OCI-LY7 (cell line): Measurements from ENCODE around the gene CYB561D1. TPM values are rescaled to one million over a fixed set of nuclear protein-coding genes. Genes with fewer than 3 reads are reported as not detected.

ENCODE experiments used
- BruUV-seq: library from RNA; stranded (reverse); fragments of 400-500 nt; replicated peaks from 2 replicates; lab custom pipeline; 2021; lab: Mats Ljungman, UMichigan
- CTCF ChIA-PET: fragments of 300-600 bp; sonication (Branson Sonifier 250); formaldehyde crosslinking; loops from one replicate; lab custom pipeline; 2022; ENCODE audit warnings: antibody characterized with exemption; ENCODE audit not compliant: unreplicated experiment; lab: Charles Lee
- POLR2A ChIA-PET: fragments of 300-600 bp; sonication (Branson Sonifier 250); formaldehyde crosslinking; loops from one replicate; lab custom pipeline; 2022; ENCODE audit warnings: antibody characterized with exemption; lab: Charles Lee
- DNase-seq: peaks from one replicate; pipeline ENCODE4 v3.0.0-alpha.2; 2015; ENCODE audit warnings: low spot score
- H2AFZ ChIP-seq: fragments of 200-600 bp; sonication (generic), shearing (Covaris generic); 2 replicates; pipeline ENCODE4 v1.6.1; 2014; ENCODE audit warnings: mild to moderate bottlenecking, antibody characterized with exemption, low read length, moderate library complexity
- H3K27ac ChIP-seq: fragments of 200-600 bp; sonication (generic); 2 replicates; pipeline ENCODE4 v1.5.1; 2014; ENCODE audit warnings: mixed run types, low read depth, mild to moderate bottlenecking, moderate library complexity, low read length, inconsistent platforms; ENCODE audit not compliant: poor library complexity, severe bottlenecking
- H3K36me3 ChIP-seq: fragments of 200-600 bp; sonication (generic); 2 replicates; pipeline ENCODE4 v1.6.1; 2014; ENCODE audit warnings: mild to moderate bottlenecking, antibody characterized with exemption, low read length, moderate library complexity, mixed read lengths; ENCODE audit not compliant: insufficient read depth
- H3K4me1 ChIP-seq: fragments of 200-600 bp; sonication (generic); 2 replicates; pipeline ENCODE4 v1.5.1; 2014; ENCODE audit warnings: mild to moderate bottlenecking, low read length; ENCODE audit not compliant: insufficient read depth, poor library complexity, severe bottlenecking
- H3K4me2 ChIP-seq: fragments of 200-600 bp; sonication (generic); 2 replicates; pipeline ENCODE4 v1.6.1; 2014; ENCODE audit warnings: mild to moderate bottlenecking, low read length
- H3K4me3 ChIP-seq: fragments of 200-600 bp; sonication (generic); 2 replicates; pipeline ENCODE4 v1.5.1; 2014; ENCODE audit warnings: mild to moderate bottlenecking, low read depth, low read length; ENCODE audit not compliant: poor library complexity, severe bottlenecking
- H3K79me2 ChIP-seq: fragments of 200-600 bp; sonication (generic); 2 replicates; pipeline ENCODE4 v1.6.1; 2016; ENCODE audit warnings: low read depth, mild to moderate bottlenecking, low read length, moderate library complexity, mixed read lengths; ENCODE audit not compliant: insufficient read depth
- H3K9me2 ChIP-seq: fragments of 200-600 bp; sonication (generic); 2 replicates; pipeline ENCODE4 v1.6.1; 2016; ENCODE audit warnings: mild to moderate bottlenecking, low read length, mixed read lengths; ENCODE audit not compliant: insufficient read depth
- H3K9me3 ChIP-seq: fragments of 200-600 bp; sonication (generic); 2 replicates; pipeline ENCODE4 v1.6.1; 2014; ENCODE audit warnings: mild to moderate bottlenecking, mixed run types, low read length, mixed read lengths
- H4K20me1 ChIP-seq: fragments of 200-600 bp; sonication (generic); 2 replicates; pipeline ENCODE4 v1.6.1; 2014; ENCODE audit warnings: mild to moderate bottlenecking, antibody characterized with exemption, low read length, moderate library complexity, mixed read lengths; ENCODE audit not compliant: insufficient read depth
- EZH2phosphoT487 ChIP-seq: fragments of 200-600 bp; sonication (generic); IDR thresholded peaks from 2 replicates; pipeline ENCODE4 v1.6.1; 2018; ENCODE audit warnings: low read depth, borderline replicate concordance, mild to moderate bottlenecking, mixed run types, antibody characterized with exemption, low read length, moderate library complexity, mixed read lengths
- intact Hi-C: fragments of 100-400 bp; cut with micrococcal nuclease; formaldehyde crosslinking; loops from one replicate; pipeline ENCODE4 v1.10.0; 2022; ENCODE audit not compliant: unreplicated experiment
- total RNA-seq, 2 experiments: library from RNA; depleted of rRNA in 1 of 2; stranded (reverse); fragments of >200 nt in 1 of 2; shearing (Covaris generic) in 1 of 2; gene quantifications; 2 replicates each; pipeline ENCODE4 v1.2.3, GENCODE V29; 2014 to 2022
- TF ChIP-seq, protein P1 (sequence below): fragments of 200-600 bp; sonication (generic); conservative IDR thresholded peaks from 2 replicates; pipeline ENCODE4 v1.5.1; 2014; ENCODE audit warnings: mild to moderate bottlenecking, antibody characterized with exemption, low read length, moderate library complexity, mixed read lengths

CYB561D1 gene
- total RNA-seq, 2 experiments from 2014 or later: 6.2 to 10.5 TPM

DNA sequence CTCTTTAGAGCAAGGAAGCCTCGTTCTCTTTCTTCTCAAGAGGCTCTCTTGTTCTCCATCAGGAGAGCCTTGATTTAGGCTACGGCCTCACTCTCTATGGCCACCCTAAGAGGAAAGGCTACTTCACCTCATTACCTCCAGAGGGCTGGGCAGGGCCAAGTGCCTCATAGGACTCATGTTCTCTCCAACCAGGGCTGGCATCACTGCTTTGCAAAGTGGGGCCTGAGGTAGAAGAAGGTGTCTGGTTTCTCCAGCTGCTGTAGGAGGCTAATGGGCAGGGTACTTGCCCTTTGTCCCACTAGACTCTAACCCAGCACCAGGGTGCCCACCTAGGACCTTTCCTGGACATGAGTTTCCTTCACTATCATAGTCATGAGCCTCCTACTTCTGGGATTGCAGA, 12.2 kb upstream of the CYB561D1 start:
- Histone ChIP-seq H3K4me2 (no peak overlapping the region), H3K4me3 (no peak overlapping the region), H3K9me3 (no peaks in the 10 kb centered on the region), H2AFZ (no peak overlapping the region), H3K27ac (no peak overlapping the region), H3K36me3 (no peaks in the 10 kb centered on the region), H3K79me2 (no peaks in the 10 kb centered on the region; the same call in 1 of the 2 replicates), H4K20me1 (no peaks in the 10 kb centered on the region), H3K9me2 (no peaks in the 10 kb centered on the region), H3K4me1 (peaks cover 18% of the 10 kb centered on the region)
- POLR2A ChIA-PET: interaction anchor here (0.6 kb wide), 1 partner anchor 482 kb away, joined by 4 read pairs; no protein-coding TSS in a partner anchor
- no peak for TF ChIP-seq EZH2phosphoT487
- TF ChIP-seq, protein P1, sequence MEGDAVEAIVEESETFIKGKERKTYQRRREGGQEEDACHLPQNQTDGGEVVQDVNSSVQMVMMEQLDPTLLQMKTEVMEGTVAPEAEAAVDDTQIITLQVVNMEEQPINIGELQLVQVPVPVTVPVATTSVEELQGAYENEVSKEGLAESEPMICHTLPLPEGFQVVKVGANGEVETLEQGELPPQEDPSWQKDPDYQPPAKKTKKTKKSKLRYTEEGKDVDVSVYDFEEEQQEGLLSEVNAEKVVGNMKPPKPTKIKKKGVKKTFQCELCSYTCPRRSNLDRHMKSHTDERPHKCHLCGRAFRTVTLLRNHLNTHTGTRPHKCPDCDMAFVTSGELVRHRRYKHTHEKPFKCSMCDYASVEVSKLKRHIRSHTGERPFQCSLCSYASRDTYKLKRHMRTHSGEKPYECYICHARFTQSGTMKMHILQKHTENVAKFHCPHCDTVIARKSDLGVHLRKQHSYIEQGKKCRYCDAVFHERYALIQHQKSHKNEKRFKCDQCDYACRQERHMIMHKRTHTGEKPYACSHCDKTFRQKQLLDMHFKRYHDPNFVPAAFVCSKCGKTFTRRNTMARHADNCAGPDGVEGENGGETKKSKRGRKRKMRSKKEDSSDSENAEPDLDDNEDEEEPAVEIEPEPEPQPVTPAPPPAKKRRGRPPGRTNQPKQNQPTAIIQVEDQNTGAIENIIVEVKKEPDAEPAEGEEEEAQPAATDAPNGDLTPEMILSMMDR: no peak
- BruUV-seq: no TSS peak
- DNase-seq: no peak
- intact Hi-C loops: loop anchor here (5.0 kb wide), 1 partner anchor 199 kb away; the partner anchor contains the start of gene PSRC1
- CTCF ChIA-PET: no interaction called here

DNA sequence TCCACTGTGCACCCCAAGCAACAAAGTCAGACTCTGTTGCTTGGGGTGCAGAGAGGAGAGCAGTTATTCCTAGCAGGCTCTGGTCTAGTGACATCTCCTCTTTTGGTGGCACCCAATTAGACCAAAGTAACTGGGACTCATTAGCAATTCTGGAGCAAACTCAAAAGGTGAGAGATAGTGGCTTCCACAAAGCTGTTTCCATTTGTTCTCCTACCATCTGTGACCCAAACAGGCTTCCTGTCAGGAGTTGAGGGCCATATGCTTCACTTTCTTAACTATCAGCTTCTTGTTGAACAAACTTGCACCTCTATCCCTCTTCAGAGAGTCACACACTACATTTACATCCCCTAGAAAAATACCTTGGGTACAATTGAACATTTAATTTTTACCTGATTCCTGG, 11.7 kb upstream of the CYB561D1 start:
- intact Hi-C loops: loop anchor here (5.0 kb wide), 1 partner anchor 200 kb away; the partner anchor contains the start of gene PSRC1
- Histone ChIP-seq H4K20me1 (no peaks in the 10 kb centered on the region), H3K36me3 (no peaks in the 10 kb centered on the region), H3K4me1 (peaks cover 18% of the 10 kb centered on the region), H3K79me2 (no peaks in the 10 kb centered on the region; the same call in 1 of the 2 replicates), H2AFZ (no peak overlapping the region), H3K27ac (no peak overlapping the region), H3K9me2 (no peaks in the 10 kb centered on the region), H3K4me2 (no peak overlapping the region), H3K4me3 (no peak overlapping the region), H3K9me3 (no peaks in the 10 kb centered on the region)
- no peak for TF ChIP-seq EZH2phosphoT487
- TF ChIP-seq, protein P1: no peak
- no TSS peak for BruUV-seq
- POLR2A ChIA-PET: interaction anchor here (0.6 kb wide), 2 partner anchors 483 to 677 kb away, joined by 4 to 5 read pairs; no protein-coding TSS in a partner anchor
- no peak for DNase-seq
- CTCF ChIA-PET: no interaction called here
